Effector CD8-positive, alpha-beta T cell (primary cell): ENCODE measurements around the gene CD300LG.

ENCODE experiments used
- DNase-seq: peaks from one replicate; lab custom pipeline; 2025; lab: John Stamatoyannopoulos, UW

CD300LG gene

DNA sequence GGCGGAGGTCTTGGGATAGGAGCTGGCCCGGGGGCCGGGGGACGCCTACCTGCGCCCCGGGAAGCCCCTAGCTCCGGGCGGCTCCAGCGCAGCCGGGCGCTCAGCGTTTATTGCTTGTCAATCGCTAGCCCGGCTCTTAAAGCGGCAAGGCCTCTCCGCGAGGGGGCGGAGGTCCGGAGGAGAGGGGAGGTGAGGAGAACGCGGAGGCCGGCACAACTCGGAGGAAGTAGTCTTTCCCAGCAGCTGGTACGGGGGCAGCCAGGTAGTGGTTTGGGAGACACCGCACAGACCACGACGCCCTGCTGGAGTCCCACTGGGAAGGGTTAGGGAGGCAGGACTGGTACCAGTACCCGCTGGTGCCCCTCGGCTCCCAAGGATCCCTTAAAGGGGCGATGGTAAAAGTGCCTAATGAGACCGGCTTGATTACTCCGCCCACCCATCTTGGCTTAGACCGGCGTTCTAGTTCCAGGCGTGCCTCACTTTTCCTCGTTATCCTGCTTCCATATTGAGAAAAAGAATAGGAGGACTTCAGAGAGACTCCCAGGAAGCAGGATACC lies 60.5 kb downstream of the CD300LG start, which contains the start of gene MPP2:
TSS of gene MPP2 (minus strand) at position 112 of the 557 bp plus-strand sequence. CDS start 3,076 bp downstream, outside the sequence.
- peak; percentile 44 for DNase-seq

DNA sequence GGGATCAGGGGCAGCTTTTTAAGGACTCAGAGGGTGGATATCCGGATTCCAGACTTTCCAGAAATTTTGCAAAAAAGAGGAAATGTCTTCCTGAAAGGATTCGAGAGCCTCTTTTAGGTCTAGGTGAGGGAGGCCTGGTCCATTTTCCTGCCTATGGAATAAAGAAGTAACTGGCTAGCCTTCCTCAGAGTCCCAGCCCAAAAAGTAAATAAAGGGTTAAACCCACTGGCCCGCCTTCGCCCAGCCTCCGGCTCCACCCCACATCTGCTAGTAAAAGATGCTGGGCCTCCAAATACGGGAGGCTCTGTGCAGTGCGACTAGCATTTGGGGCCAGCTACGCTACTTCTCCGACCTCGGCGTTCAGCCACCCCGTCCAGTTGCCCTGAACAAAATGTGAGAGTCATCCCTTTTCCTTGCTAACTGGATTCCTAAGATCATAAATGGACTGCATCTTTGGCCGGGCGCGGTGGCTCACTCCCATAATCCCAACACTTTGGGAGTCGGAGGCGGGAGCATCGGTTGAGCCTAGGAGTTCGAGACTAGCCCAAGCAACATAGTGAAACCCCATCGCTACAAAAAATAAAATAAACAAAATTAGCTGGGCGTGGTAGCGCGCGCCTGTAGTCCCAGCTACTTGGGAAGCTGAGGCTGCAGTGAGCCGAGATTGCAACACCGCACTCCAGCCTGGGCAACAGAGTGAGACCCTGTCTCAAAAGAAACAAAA lies 61.2 kb downstream of the CD300LG start:
- peak; percentile 19 for DNase-seq

DNA sequence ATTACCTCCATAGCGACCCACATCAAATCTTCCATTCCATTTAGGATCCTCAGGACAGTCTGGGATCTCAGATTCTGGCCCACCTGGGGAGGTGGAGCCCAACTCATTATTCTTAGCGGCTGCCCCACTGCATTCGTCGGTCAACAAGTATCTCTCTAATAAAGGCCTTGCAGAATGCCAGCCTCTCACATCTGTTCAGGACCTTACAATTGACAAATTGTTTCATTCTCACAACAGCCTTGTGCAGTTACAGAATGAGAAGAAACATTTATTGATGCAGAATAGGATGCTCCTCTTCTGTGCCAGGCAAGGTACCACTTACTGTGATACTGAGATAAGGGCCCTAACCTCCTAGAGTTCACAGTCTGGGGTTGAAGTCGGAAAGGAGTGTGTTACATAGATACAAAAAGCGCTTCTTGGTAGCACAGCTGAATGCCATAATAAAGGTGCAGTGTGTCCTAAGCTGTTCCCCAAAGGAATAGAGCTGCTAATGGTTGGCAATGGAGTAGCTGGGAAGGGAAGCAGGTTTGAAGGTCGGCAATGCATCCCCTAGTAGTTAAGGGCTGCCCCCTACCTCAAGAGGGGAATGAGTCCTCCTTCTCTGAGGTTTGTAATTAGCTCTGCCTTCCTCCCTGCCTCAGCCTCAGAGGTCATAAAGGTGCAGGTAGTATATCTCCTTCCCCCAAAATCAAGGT lies 62.7 kb downstream of the CD300LG start:
- no peak for DNase-seq

DNA sequence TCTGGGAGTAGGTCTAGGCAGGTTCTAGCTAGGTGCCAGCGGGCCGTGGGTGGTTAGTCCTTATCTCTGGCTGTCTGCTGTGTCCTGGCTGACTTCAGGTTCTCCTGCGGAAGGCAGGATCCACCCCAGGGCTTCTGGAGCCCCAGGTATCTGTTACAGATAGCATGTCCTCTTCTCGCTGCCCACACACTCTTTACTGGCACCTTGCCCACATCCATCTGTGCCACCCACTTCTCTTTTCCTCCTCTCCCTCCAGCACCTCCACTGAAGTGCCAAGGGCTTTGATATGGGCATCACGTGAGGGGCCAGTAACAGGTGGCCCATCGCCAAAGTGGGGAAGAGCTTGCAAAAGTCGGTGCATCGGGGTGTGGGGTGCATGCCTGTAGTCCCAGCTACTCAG lies 64.9 kb downstream of the CD300LG start:
- no peak for DNase-seq

DNA sequence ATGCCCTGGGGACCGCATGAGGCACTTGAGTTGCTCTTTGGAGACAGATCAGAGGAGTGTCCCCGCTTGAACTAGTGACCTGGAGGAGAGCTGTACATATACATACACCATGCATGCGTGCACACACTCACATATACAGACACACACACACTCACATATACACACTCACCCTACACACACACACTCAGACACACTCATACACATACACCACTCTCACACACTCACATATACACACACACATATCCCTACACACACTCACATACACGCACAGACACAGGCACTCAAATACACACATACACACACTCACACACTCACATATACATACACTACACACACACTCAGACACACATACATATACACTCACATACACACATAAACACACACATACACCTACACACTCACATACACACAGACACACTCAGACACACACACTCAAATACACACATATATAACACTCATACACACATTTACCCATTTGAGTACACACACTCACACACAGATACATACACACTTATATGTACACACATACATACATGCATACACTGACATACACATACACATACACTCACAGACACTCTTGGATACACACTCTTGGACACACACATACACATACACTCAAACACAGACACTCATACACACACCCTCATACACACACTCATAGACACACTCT lies 65.8 kb downstream of the CD300LG start:
- DNase-seq: no peak
